Fibroblast of lung (primary cell): ENCODE measurements around the gene SPNS1. TPM values are rescaled to one million over a fixed set of nuclear protein-coding genes. Genes with fewer than 3 reads are reported as not detected.

Experiments used
- DNase-seq, 2 donors: peaks; one replicate each; pipeline versions ENCODE4 v3.0.0 to v3.0.0-alpha.2; 2010; ENCODE audit warnings: low read depth in 2 of 2
- H2AFZ ChIP-seq: 2 replicates; pipeline ENCODE4 v1.5.1; 2012; ENCODE audit warnings: low read length, control low read depth, inconsistent platforms
- H3K27ac ChIP-seq: 2 replicates; pipeline ENCODE4 v1.5.1; 2011; ENCODE audit warnings: low read length, control low read depth; ENCODE audit not compliant: insufficient read depth
- H3K27me3 ChIP-seq: 2 replicates; pipeline ENCODE4 v1.5.1; 2011; ENCODE audit warnings: mild to moderate bottlenecking, low read length; ENCODE audit not compliant: control insufficient read depth, insufficient read depth
- H3K36me3 ChIP-seq: 2 replicates; pipeline ENCODE4 v1.5.1; 2011; ENCODE audit warnings: low read length; ENCODE audit not compliant: control insufficient read depth, insufficient read depth
- H3K4me1 ChIP-seq: 2 replicates; pipeline ENCODE4 v1.5.1; 2011; ENCODE audit warnings: low read length; ENCODE audit not compliant: control insufficient read depth, insufficient read depth; ENCODE audit errors: extremely low read depth
- H3K4me2 ChIP-seq: 2 replicates; pipeline ENCODE4 v1.5.1; 2011; ENCODE audit warnings: low read length, control low read depth; ENCODE audit not compliant: insufficient read depth; ENCODE audit errors: extremely low read depth
- H3K4me3 ChIP-seq, 4 experiments: fragments of 200-600 bp in 1 of 4; sonication (generic) in 1 of 4; replicated peaks in 1 of 4; 2 replicates each; pipeline ENCODE4 v1.5.1; 2011 to 2016; ENCODE audit warnings: low read length in 4 of 4, low read depth in 3 of 4, mild to moderate bottlenecking in 3 of 4, control low read depth in 2 of 4, inconsistent platforms in 1 of 4, mixed read lengths in 1 of 4; ENCODE audit not compliant: insufficient read depth in 1 of 4; ENCODE audit errors: control extremely low read depth in 1 of 4
- H3K79me2 ChIP-seq: 2 replicates; pipeline ENCODE4 v1.5.1; 2012; ENCODE audit warnings: mild to moderate bottlenecking, low read length, inconsistent platforms; ENCODE audit not compliant: control insufficient read depth, insufficient read depth
- H3K9ac ChIP-seq: 2 replicates; pipeline ENCODE4 v1.5.1; 2011; ENCODE audit warnings: mild to moderate bottlenecking, low read length, control low read depth; ENCODE audit not compliant: insufficient read depth
- H3K9me3 ChIP-seq: 2 replicates; pipeline ENCODE4 v1.5.1; 2012; ENCODE audit warnings: low read depth, low read length; ENCODE audit not compliant: control insufficient read depth, insufficient read depth
- H4K20me1 ChIP-seq: 2 replicates; pipeline ENCODE4 v1.5.1; 2011; ENCODE audit warnings: low read length; ENCODE audit not compliant: control insufficient read depth, insufficient read depth; ENCODE audit errors: extremely low read depth
- CTCF ChIP-seq, 2 donors: IDR thresholded peaks in 1 of 2; conservative IDR thresholded peaks in 1 of 2; 1 replicate in 1 of 2; 2 replicates in 1 of 2; pipeline ENCODE4 v1.5.1; 2011 to 2012; ENCODE audit warnings: low read length in 2 of 2, control low read depth in 1 of 2, inconsistent platforms in 1 of 2, low read depth in 1 of 2, mild to moderate bottlenecking in 1 of 2
- EZH2 ChIP-seq: IDR thresholded peaks from 2 replicates; pipeline ENCODE4 v1.5.1; 2012; ENCODE audit warnings: low read length, control low read depth, mild to moderate bottlenecking; ENCODE audit errors: missing control alignments
- polyA plus RNA-seq, 2 donors: library from polyadenylated mRNA; depleted of rRNA in 1 of 2; stranded (reverse) in 1 of 2; unstranded in 1 of 2; fragments of >200 nt; gene quantifications; 2 replicates each; pipeline ENCODE4 v1.2.1, GENCODE V29; 2011 to 2012; ENCODE audit warnings: missing spikeins in 1 of 2
- total RNA-seq: library from RNA; depleted of rRNA; stranded (reverse); fragments of >200 nt; gene quantifications from 2 replicates; pipeline ENCODE4 v1.2.1, GENCODE V29; 2014

Gene SPNS1
- total and polyA plus RNA-seq, 2 donors (not counting 1 experiment from before 2014, with no cell fraction given) = 19.5 to 27.1 TPM

GRCh38 chr16:29014561-29015069 lies 40.0 kb downstream of the SPNS1 start:
- TF ChIP-seq CTCF (conservative IDR thresholded peaks at IDR 0.05 in 1 of 2, IDR thresholded peaks at IDR 0.05 in 1 of 2; ENCODE audit: low read depth in 1 of 2, low read length in 2 of 2) (no peak), EZH2 (no peak)
- Histone ChIP-seq H3K79me2 (no peaks in the 10 kb centered on the region), H3K4me1 (no peaks in the 10 kb centered on the region), H3K27ac (no peak overlapping the region), H2AFZ (no peak overlapping the region), H3K9me3 (no peaks in the 10 kb centered on the region), H3K9ac (no peak overlapping the region), H3K27me3 (no peaks in the 10 kb centered on the region), H3K4me2 (no peak overlapping the region), H3K4me3 (no peak overlapping the region), H3K36me3 (no peaks in the 10 kb centered on the region), H4K20me1 (no peaks in the 10 kb centered on the region)
- no peak for DNase-seq

DNA sequence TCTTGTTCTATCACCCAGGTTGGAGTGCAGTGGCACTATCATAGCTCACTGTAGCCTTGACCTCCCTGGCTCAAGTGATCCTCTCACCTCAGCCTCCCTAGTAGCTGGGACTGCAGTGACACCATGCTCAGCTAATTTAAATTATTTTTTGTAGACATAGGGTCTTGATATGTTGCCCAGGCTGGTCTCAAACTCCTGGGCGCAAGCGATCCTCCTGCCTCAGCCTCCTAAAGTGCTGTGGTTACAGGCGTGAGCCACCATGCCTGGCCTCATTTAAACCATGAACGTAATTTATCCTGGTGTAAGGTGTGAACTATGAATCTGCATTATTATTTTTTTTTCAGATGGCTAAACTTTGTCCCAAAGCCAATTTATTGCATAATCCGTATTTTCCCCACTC lies 47.6 kb downstream of the SPNS1 start:
- TF ChIP-seq CTCF (conservative IDR thresholded peaks at IDR 0.05 in 1 of 2, IDR thresholded peaks at IDR 0.05 in 1 of 2; ENCODE audit: low read depth in 1 of 2, low read length in 2 of 2) (no peak), EZH2 (no peak)
- Histone ChIP-seq H3K79me2 (no peaks in the 10 kb centered on the region), H3K27me3 (no peaks in the 10 kb centered on the region), H3K4me1 (no peaks in the 10 kb centered on the region), H3K36me3 (no peaks in the 10 kb centered on the region), H4K20me1 (no peaks in the 10 kb centered on the region), H3K9ac (no peak overlapping the region), H3K4me2 (no peak overlapping the region), H2AFZ (no peak overlapping the region), H3K4me3 (no peak overlapping the region), H3K27ac (no peak overlapping the region), H3K9me3 (no peaks in the 10 kb centered on the region)
- no peak for DNase-seq

DNA sequence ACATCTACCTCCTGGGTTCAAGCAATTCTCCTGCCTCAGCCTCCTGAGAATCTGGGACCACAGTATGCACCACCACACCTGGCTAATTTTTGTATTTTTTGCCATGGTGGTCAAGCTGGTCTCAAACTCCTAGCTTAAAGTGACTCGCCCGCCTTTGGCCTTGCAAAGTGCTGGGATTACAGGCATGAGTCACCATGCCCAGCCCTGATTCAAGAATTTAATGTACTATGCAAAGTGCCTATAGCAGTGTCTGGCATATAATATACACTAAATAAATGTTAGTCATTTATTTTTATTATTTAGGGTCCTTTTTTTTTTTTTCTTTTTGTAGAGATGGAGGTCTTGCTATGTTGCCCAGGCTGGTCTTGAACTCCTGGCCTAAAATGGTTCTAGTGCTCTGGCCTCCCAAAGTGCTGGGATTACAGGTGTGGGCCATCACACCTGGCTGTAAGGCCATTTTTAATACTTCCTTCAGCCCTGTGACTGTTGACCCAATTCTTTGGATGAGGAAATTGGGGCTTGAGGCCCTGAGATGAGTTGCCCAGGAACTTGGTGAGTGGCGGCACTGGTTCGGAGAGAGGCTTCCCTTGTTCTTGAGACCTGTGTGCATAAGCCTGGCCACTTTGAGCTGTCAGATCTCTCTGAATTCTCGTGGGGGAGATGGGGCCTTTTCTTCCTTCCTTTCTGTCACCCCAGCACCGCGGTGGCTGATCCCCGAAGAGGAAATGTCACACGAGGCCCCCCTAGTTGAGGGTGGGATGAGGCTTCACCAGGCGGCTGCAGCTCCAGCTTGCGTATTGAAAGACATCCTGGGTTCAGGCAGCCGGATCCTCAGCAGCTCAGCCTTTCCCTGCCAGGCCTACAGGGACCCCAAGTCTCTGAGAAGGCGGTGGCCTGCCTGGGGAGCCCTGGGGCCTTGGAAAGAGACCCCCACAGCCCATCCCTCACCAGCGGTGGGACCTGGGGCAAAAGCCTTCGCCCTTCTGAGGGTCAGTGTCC lies 49.0 kb downstream of the SPNS1 start:
- peaks cover 1% of the 10 kb centered on the region for H3K4me1 ChIP-seq
- H3K4me3 ChIP-seq = no peak overlapping the region
- DNase-seq = peak in 1 of 2 donors; percentile 10
- H3K9ac ChIP-seq = no peak overlapping the region
- no peaks in the 10 kb centered on the region for H3K36me3 ChIP-seq
- H4K20me1 ChIP-seq = no peaks in the 10 kb centered on the region
- H3K79me2 ChIP-seq = no peaks in the 10 kb centered on the region
- H3K27me3 ChIP-seq = peaks cover 2% of the 10 kb centered on the region
- no peak overlapping the region for H2AFZ ChIP-seq
- TF ChIP-seq EZH2 (no peak), CTCF (conservative IDR thresholded peaks at IDR 0.05 in 1 of 2, IDR thresholded peaks at IDR 0.05 in 1 of 2; ENCODE audit: low read depth in 1 of 2, low read length in 2 of 2) (no peak)
- H3K27ac ChIP-seq = no peak overlapping the region
- H3K4me2 ChIP-seq = no peak overlapping the region
- no peaks in the 10 kb centered on the region for H3K9me3 ChIP-seq
